Measurements from ENCODE around the gene HDHD5. TPM values are rescaled to one million over a fixed set of nuclear protein-coding genes. Genes with fewer than 3 reads are reported as not detected.

HDHD5 gene
- total RNA-seq, 1 donor from 2014 or later, result 44.7 TPM

- no peak for DNase-seq (ENCODE audit: low read depth)
- TF ChIP-seq, protein P1, sequence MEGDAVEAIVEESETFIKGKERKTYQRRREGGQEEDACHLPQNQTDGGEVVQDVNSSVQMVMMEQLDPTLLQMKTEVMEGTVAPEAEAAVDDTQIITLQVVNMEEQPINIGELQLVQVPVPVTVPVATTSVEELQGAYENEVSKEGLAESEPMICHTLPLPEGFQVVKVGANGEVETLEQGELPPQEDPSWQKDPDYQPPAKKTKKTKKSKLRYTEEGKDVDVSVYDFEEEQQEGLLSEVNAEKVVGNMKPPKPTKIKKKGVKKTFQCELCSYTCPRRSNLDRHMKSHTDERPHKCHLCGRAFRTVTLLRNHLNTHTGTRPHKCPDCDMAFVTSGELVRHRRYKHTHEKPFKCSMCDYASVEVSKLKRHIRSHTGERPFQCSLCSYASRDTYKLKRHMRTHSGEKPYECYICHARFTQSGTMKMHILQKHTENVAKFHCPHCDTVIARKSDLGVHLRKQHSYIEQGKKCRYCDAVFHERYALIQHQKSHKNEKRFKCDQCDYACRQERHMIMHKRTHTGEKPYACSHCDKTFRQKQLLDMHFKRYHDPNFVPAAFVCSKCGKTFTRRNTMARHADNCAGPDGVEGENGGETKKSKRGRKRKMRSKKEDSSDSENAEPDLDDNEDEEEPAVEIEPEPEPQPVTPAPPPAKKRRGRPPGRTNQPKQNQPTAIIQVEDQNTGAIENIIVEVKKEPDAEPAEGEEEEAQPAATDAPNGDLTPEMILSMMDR (IDR thresholded peaks at IDR 0.05; ENCODE audit: insufficient read depth, low read length, poor library complexity, severe bottlenecking), result no peak
- Histone ChIP-seq H3K4me3 (ENCODE audit: low read depth, low read length) (no peak overlapping the region), H3K36me3 (ENCODE audit: control insufficient read depth, insufficient read depth, low read length) (no peaks in the 10 kb centered on the region), H3K27me3 (ENCODE audit: control insufficient read depth, insufficient read depth, low read length) (no peaks in the 10 kb centered on the region)
These were observed 35.1 kb upstream of the HDHD5 start for GRCh38 chr22:17194213-17194612.

DNA sequence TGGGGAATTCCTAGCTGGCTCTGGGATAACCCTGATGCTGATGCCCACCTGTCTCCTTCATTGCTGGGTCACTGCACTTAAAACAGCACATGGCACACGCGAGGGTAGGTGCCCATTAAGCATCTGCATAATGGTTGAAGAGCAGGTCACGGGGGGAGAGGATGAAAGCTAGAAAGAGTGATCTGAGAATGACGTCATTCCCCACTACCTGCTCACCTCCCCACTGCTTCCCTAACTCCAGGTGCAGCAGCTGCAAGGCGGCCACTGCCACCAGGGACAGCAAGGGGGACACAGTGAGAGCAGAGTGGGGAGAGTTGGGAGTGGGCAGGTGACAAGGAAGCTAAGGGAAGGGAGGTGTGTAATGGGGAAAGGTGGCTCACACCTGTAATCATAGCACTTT is 33.1 kb upstream of the HDHD5 start:
- no peak overlapping the region for H3K4me3 ChIP-seq (ENCODE audit: low read depth, low read length)
- TF ChIP-seq, protein P1 (IDR thresholded peaks at IDR 0.05; ENCODE audit: insufficient read depth, low read length, poor library complexity, severe bottlenecking), result no peak
- DNase-seq (ENCODE audit: low read depth), result no peak

GRCh38 chr22:17191163-17191784 is 32.2 kb upstream of the HDHD5 start:
- no peak for DNase-seq (ENCODE audit: low read depth)
- Histone ChIP-seq H3K36me3 (ENCODE audit: control insufficient read depth, insufficient read depth, low read length) (no peaks in the 10 kb centered on the region), H3K27me3 (ENCODE audit: control insufficient read depth, insufficient read depth, low read length) (no peaks in the 10 kb centered on the region), H3K4me3 (ENCODE audit: low read depth, low read length) (no peak overlapping the region)
- TF ChIP-seq, protein P1 (IDR thresholded peaks at IDR 0.05; ENCODE audit: insufficient read depth, low read length, poor library complexity, severe bottlenecking), result no peak

More for the DNA sequence above, 33.1 kb upstream of the HDHD5 start:
- H3K36me3 ChIP-seq (ENCODE audit: control insufficient read depth, insufficient read depth, low read length), result no peaks in the 10 kb centered on the region
- no peaks in the 10 kb centered on the region for H3K27me3 ChIP-seq (ENCODE audit: control insufficient read depth, insufficient read depth, low read length)

- TF ChIP-seq, protein P1 (IDR thresholded peaks at IDR 0.05; ENCODE audit: insufficient read depth, low read length, poor library complexity, severe bottlenecking), result no peak
- H3K4me3 ChIP-seq (ENCODE audit: low read depth, low read length), result no peak overlapping the region
- DNase-seq (ENCODE audit: low read depth), result no peak
- no peaks in the 10 kb centered on the region for H3K27me3 ChIP-seq (ENCODE audit: control insufficient read depth, insufficient read depth, low read length)
- no peaks in the 10 kb centered on the region for H3K36me3 ChIP-seq (ENCODE audit: control insufficient read depth, insufficient read depth, low read length)
These were observed 31.6 kb upstream of the HDHD5 start for GRCh38 chr22:17190702-17191101.

- Histone ChIP-seq H3K4me3 (ENCODE audit: low read depth, low read length) (no peak overlapping the region), H3K36me3 (ENCODE audit: control insufficient read depth, insufficient read depth, low read length) (no peaks in the 10 kb centered on the region), H3K27me3 (ENCODE audit: control insufficient read depth, insufficient read depth, low read length) (no peaks in the 10 kb centered on the region)
- TF ChIP-seq, protein P1 (IDR thresholded peaks at IDR 0.05; ENCODE audit: insufficient read depth, low read length, poor library complexity, severe bottlenecking), result no peak
- no peak for DNase-seq (ENCODE audit: low read depth)
These were observed 17.6 kb upstream of the HDHD5 start for GRCh38 chr22:17176715-17177114.
